ENCODE results near the gene EPG5. TPM values are rescaled to one million over a fixed set of nuclear protein-coding genes. Genes with fewer than 3 reads are reported as not detected.

The EPG5 gene
- total and polyA plus RNA-seq, 2 of the 4 experiments (the other 2 are of a cell fraction): 37.3 to 114 TPM

- H3K4me1 ChIP-seq (ENCODE audit: control insufficient read depth, insufficient read depth, low read length): peaks cover 14% of the 10 kb centered on the region
- BruUV-seq (replicated peaks): no TSS peak
- ChIA-PET POLR2A (ENCODE audit: unreplicated experiment) (interaction anchor here (1.2 kb wide), 1 partner anchor 22 kb away, joined by 4 read pairs; no protein-coding TSS in a partner anchor), CTCF (interaction anchor here (2.5 kb wide), 1 partner anchor 13 kb away, joined by 6 read pairs; no protein-coding TSS in a partner anchor)
- H2AK9ac ChIP-seq (replicated peaks; ENCODE audit: low read depth, low read length, poor library complexity): no peak overlapping the region
- H2BK15ac ChIP-seq (ENCODE audit: low read depth, low read length): peak overlapping the region; percentile 71; the same call in 1 of the 3 replicates
- H3K18ac ChIP-seq (ENCODE audit: low read depth, low read length): peak overlapping the region; percentile 99
- peak overlapping the region; percentile 96 for H3K27ac ChIP-seq (ENCODE audit: insufficient read depth, low read length)
- H4K8ac ChIP-seq (ENCODE audit: low read depth in 2 of 2, low read length in 2 of 2): peak overlapping the region; percentile 58 to 82
- peak overlapping the region; percentile 91 for H3K14ac ChIP-seq (replicated peaks; ENCODE audit: low read depth, low read length)
- 27% methylated on average over 2 of the region's 2 CpGs; no CpG with 5 or more reads in 1 of the 2 experiments for WGBS, 2 experiments (ENCODE audit: extremely low coverage in 2 of 2, insufficient read length in 1 of 2)
- H3K9me3 ChIP-seq (ENCODE audit: control insufficient read depth, insufficient read depth, low read length): no peaks in the 10 kb centered on the region
- peak overlapping the region; percentile 95 for H2BK20ac ChIP-seq (ENCODE audit: low read depth, low read length)
- peak overlapping the region; percentile 92 for H2BK120ac ChIP-seq (ENCODE audit: low read depth, low read length)
- no peak overlapping the region for H3K4me3 ChIP-seq (ENCODE audit: insufficient read depth, low read depth, low read length)
- dilution Hi-C loops (cut with HindIII; ENCODE audit: low sequenced_read_pairs, unreplicated experiment) (no loop called here), in situ Hi-C loops (cut with MboI; ENCODE audit: low sequenced_read_pairs) (no loop called here), intact Hi-C loops (cut with micrococcal nuclease) (loop anchor here (2.0 kb wide), 1 partner anchor 26 kb away; the partner anchor contains the start of gene EPG5)
- H2AFZ ChIP-seq (replicated peaks; ENCODE audit: low read length, poor library complexity): no peak overlapping the region
- peak overlapping the region; percentile 89 for H3K56ac ChIP-seq (ENCODE audit: extremely low read depth, insufficient read depth, low read length)
- peaks cover 17% of the 10 kb centered on the region for H3K9me1 ChIP-seq (ENCODE audit: insufficient read depth, low read length)
- H4K91ac ChIP-seq (ENCODE audit: insufficient read depth, low read depth, low read length): peak overlapping the region; percentile 91; the same call in 1 of the 2 replicates
- peak overlapping the region; percentile 90; the same call in 1 of the 2 replicates for H3K4ac ChIP-seq (ENCODE audit: low read depth, low read length)
- peak overlapping the region; percentile 54; the same call in 1 of the 2 replicates for H3K4me2 ChIP-seq (ENCODE audit: low read depth, low read length)
- no peaks in the 10 kb centered on the region for H3K27me3 ChIP-seq (ENCODE audit: control insufficient read depth, insufficient read depth, low read length)
- TF ChIP-seq FOS (IDR thresholded peaks at IDR 0.05; ENCODE audit: low read depth, low read length) (0 out of 2 replicates have a peak, but pooled peaks have one; percentile 24), CTCF (conservative IDR thresholded peaks at IDR 0.05; ENCODE audit: low read depth, low read length) (no peak), CHD1 (IDR thresholded peaks at IDR 0.05; ENCODE audit: low read depth, low read length) (no peak), CEBPB (IDR thresholded peaks at IDR 0.05; ENCODE audit: low read depth, low read length) (no peak), BHLHE40 (IDR thresholded peaks at IDR 0.05; ENCODE audit: low read depth, low read length) (no peak), RAD21 (IDR thresholded peaks at IDR 0.05; ENCODE audit: low read length) (no peak), MAZ (IDR thresholded peaks at IDR 0.05; ENCODE audit: borderline replicate concordance, low read depth, low read length) (no peak), SMC3 (IDR thresholded peaks at IDR 0.05; ENCODE audit: low read depth, low read length) (no peak)
- H2AK5ac ChIP-seq (ENCODE audit: low read depth, low read length): peak overlapping the region; percentile 32; the same call in 1 of the 2 replicates
- peak overlapping the region; percentile 53; the same call in 1 of the 2 replicates for H3K9ac ChIP-seq (ENCODE audit: low read depth, low read length)
- peaks cover 17 to 37% of the 10 kb centered on the region in 2 experiments for H3K79me1 ChIP-seq (ENCODE audit: low read depth in 1 of 2, low read length in 2 of 2)
- ATAC-seq (ENCODE audit: low read depth) (peak; percentile 40), DNase-seq (peak; percentile 44)
- peak overlapping the region; percentile 54; the same call in 1 of the 2 replicates for H3K23ac ChIP-seq (ENCODE audit: low read depth, low read length)
- no peaks in the 10 kb centered on the region for H4K20me1 ChIP-seq (ENCODE audit: insufficient read depth, low read length)
- peak overlapping the region; percentile 100 for H4K5ac ChIP-seq (ENCODE audit: low read depth, low read length)
- H2BK5ac ChIP-seq (ENCODE audit: low read depth, low read length, poor library complexity, severe bottlenecking): peak overlapping the region; percentile 95
- peaks cover 49% of the 10 kb centered on the region for H3K36me3 ChIP-seq (ENCODE audit: control insufficient read depth, insufficient read depth, low read length)
Observed at GRCh38 chr18:45940724-45941123, 26.4 kb downstream of the EPG5 start.

All from IMR-90 (cell line).